SK-N-SH (cell line): Measurements from ENCODE around the gene TANC1. TPM values are rescaled to one million over a fixed set of nuclear protein-coding genes. Genes with fewer than 3 reads are reported as not detected.

ENCODE experiments used
- CTCF ChIA-PET: fragments of 300-600, 350-600 bp; formaldehyde crosslinking; extraction: SDS; loops from one replicate; lab custom pipeline; 2021; lab: Yijun Ruan, JAX
- POLR2A ChIA-PET: fragments of 350-600 bp; sonication (Branson Sonifier 250); formaldehyde crosslinking; extraction: SDS; loops from one replicate; lab custom pipeline; 2020; ENCODE audit warnings: antibody characterized with exemption, inconsistent platforms; lab: Yijun Ruan, JAX
- DNase-seq: peaks from one replicate; pipeline ENCODE4 v3.0.0; 2012
- H2AFZ ChIP-seq: fragments of 200-600 bp; sonication (generic); 2 replicates; pipeline ENCODE4 v1.8.1; 2016; ENCODE audit warnings: antibody characterized with exemption, mild to moderate bottlenecking, low read depth
- H3F3A ChIP-seq: fragments of 200-600 bp; sonication (generic); replicated peaks from 2 replicates; pipeline ENCODE3; 2016; ENCODE audit warnings: antibody characterized with exemption, mild to moderate bottlenecking; ENCODE audit not compliant: insufficient read depth
- H3K27ac ChIP-seq, 2 experiments: fragments of 200-500 bp in 1 of 2; fragments of 200-600 bp in 1 of 2; sonication (Bioruptor generic) in 1 of 2; sonication (generic), shearing (Covaris generic) in 1 of 2; 2 replicates each; pipeline versions ENCODE4 v1.5.1 to v1.6.1; 2014 to 2016; ENCODE audit warnings: low read depth in 2 of 2, inconsistent platforms in 1 of 2, low read length in 1 of 2, mild to moderate bottlenecking in 1 of 2, mixed read lengths in 1 of 2
- H3K27me3 ChIP-seq: fragments of 200-600 bp; sonication (generic), shearing (Covaris generic); 2 replicates; pipeline ENCODE4 v1.6.1; 2016; ENCODE audit warnings: mixed run types; ENCODE audit not compliant: insufficient read depth
- H3K36me3 ChIP-seq, 2 experiments: fragments of 200-500 bp in 1 of 2; fragments of 200-600 bp in 1 of 2; sonication (Bioruptor generic) in 1 of 2; sonication (generic) in 1 of 2; replicated peaks in 1 of 2; 2 replicates each; pipeline versions ENCODE3 to v1.5.1; 2014 to 2016; ENCODE audit warnings: low read length in 1 of 2, mild to moderate bottlenecking in 1 of 2; ENCODE audit not compliant: insufficient read depth in 2 of 2, control insufficient read depth in 1 of 2
- H3K4me1 ChIP-seq, 2 experiments: fragments of 200-500 bp in 1 of 2; fragments of 200-600 bp in 1 of 2; sonication (Bioruptor generic) in 1 of 2; sonication (generic), shearing (Covaris generic) in 1 of 2; 2 replicates each; pipeline versions ENCODE4 v1.5.1 to v1.6.1; 2014 to 2016; ENCODE audit warnings: low read depth in 1 of 2, low read length in 1 of 2, mixed run types in 1 of 2; ENCODE audit not compliant: insufficient read depth in 2 of 2, control insufficient read depth in 1 of 2
- H3K4me2 ChIP-seq: fragments of 200-600 bp; sonication (generic), shearing (Covaris generic); 2 replicates; pipeline ENCODE4 v1.6.1; 2017; ENCODE audit warnings: mixed run types
- H3K4me3 ChIP-seq, 2 experiments: fragments of 200-500 bp in 1 of 2; fragments of 200-600 bp in 1 of 2; sonication (Bioruptor generic) in 1 of 2; sonication (generic), shearing (Covaris generic) in 1 of 2; 2 replicates each; pipeline versions ENCODE4 v1.5.1 to v1.8.1; 2014 to 2016; ENCODE audit warnings: low read depth in 2 of 2, inconsistent platforms in 1 of 2, low read length in 1 of 2, mild to moderate bottlenecking in 1 of 2, mixed read lengths in 1 of 2, moderate library complexity in 1 of 2
- H3K79me2 ChIP-seq: fragments of 200-600 bp; sonication (generic); 2 replicates; pipeline ENCODE4 v1.8.1; 2017; ENCODE audit warnings: mild to moderate bottlenecking; ENCODE audit not compliant: insufficient read depth
- H3K9ac ChIP-seq: fragments of 200-600 bp; sonication (generic); 2 replicates; pipeline ENCODE4 v1.6.1; 2017; ENCODE audit warnings: mixed run types
- H3K9me2 ChIP-seq: fragments of 200-600 bp; sonication (generic); 2 replicates; pipeline ENCODE4 v1.6.1; 2017; ENCODE audit warnings: mixed run types
- H3K9me3 ChIP-seq: fragments of 200-600 bp; sonication (generic); 2 replicates; pipeline ENCODE4 v1.6.1; 2017; ENCODE audit warnings: mixed run types, mild to moderate bottlenecking, moderate library complexity
- H4K20me1 ChIP-seq: fragments of 200-600 bp; sonication (generic); 2 replicates; pipeline ENCODE4 v1.6.1; 2017; ENCODE audit warnings: mild to moderate bottlenecking, mixed run types; ENCODE audit not compliant: insufficient read depth
- CHD2 ChIP-seq: fragments of 150-350 bp; IDR thresholded peaks from 2 replicates; pipeline ENCODE4 v1.6.1; 2018; ENCODE audit warnings: low read length; ENCODE audit not compliant: partially characterized antibody
- EP300 ChIP-seq, 2 experiments: IDR thresholded peaks; 2 replicates each; pipeline versions ENCODE4 v1.4.0 to v1.6.1; 2012; ENCODE audit warnings: borderline replicate concordance in 1 of 2, low read depth in 1 of 2, low read length in 1 of 2
- FOSL2 ChIP-seq: IDR thresholded peaks from 2 replicates; pipeline ENCODE4 v1.4.0; 2012; ENCODE audit warnings: low read depth, mild to moderate bottlenecking, moderate library complexity, borderline replicate concordance
- FOXJ3 ChIP-seq: sonication (generic); formaldehyde crosslinking; IDR thresholded peaks from 2 replicates; pipeline ENCODE4 v1.5.1; 2020; ENCODE audit warnings: mild to moderate bottlenecking, missing genetic modification reagents
- FOXM1 ChIP-seq: IDR thresholded peaks from 2 replicates; pipeline ENCODE4 v1.4.0; 2012; ENCODE audit warnings: low read depth, mild to moderate bottlenecking
- IRF3 ChIP-seq: fragments of 150-350 bp; IDR thresholded peaks from 2 replicates; pipeline ENCODE4 v1.6.1; 2016; ENCODE audit warnings: mild to moderate bottlenecking, low read depth, low read length
- JUND ChIP-seq: IDR thresholded peaks from 2 replicates; pipeline ENCODE4 v1.4.0; 2012
- MAX ChIP-seq: IDR thresholded peaks from 2 replicates; pipeline ENCODE4 v1.4.0; 2012; ENCODE audit warnings: low read depth
- NRF1 ChIP-seq: IDR thresholded peaks from 2 replicates; pipeline ENCODE4 v1.6.1; 2012; ENCODE audit warnings: low read depth, mild to moderate bottlenecking, low read length
- POLR2AphosphoS5 ChIP-seq: IDR thresholded peaks from 2 replicates; pipeline ENCODE4 v1.6.1; 2012; ENCODE audit warnings: low read depth, low read length
- RAD21 ChIP-seq: IDR thresholded peaks from 2 replicates; pipeline ENCODE4 v1.6.1; 2012; ENCODE audit warnings: mild to moderate bottlenecking, low read length
- RCOR1 ChIP-seq: fragments of 150-350 bp; IDR thresholded peaks from 2 replicates; pipeline ENCODE4 v1.6.1; 2017; ENCODE audit warnings: antibody characterized with exemption, low read length
- RFX5 ChIP-seq: IDR thresholded peaks from 2 replicates; pipeline ENCODE4 v1.6.1; 2012; ENCODE audit warnings: mild to moderate bottlenecking, improper control_type of control experiment, low read length
- SMC3 ChIP-seq: IDR thresholded peaks from 2 replicates; pipeline ENCODE4 v1.6.1; 2012; ENCODE audit warnings: low read depth, low read length, improper control_type of control experiment
- TCF12 ChIP-seq: IDR thresholded peaks from 2 replicates; pipeline ENCODE4 v1.4.0; 2012
- WGBS: methylation state at CpG from one replicate; pipeline ENCODE4 v1.1.6; 2017; ENCODE audit warnings: low lambda C conversion rate; 5-methylcytosine and 5-hydroxymethylcytosine counted together
- polyA plus RNA-seq, 3 experiments: library from polyadenylated mRNA; depleted of rRNA; stranded (reverse); fragments of >200 nt; gene quantifications; 2 replicates each; pipeline ENCODE4 v1.2.3, GENCODE V29; 2012
- TF ChIP-seq, protein P1 (sequence below): fragments of 200-600 bp; sonication (generic); IDR thresholded peaks from 2 replicates; pipeline ENCODE4 v1.6.1; 2017; ENCODE audit warnings: antibody characterized with exemption, mild to moderate bottlenecking, moderate library complexity
- TF ChIP-seq, protein P2 (sequence below): fragments of 150-350 bp; IDR thresholded peaks from 2 replicates; pipeline ENCODE4 v1.6.1; 2017; ENCODE audit warnings: antibody characterized with exemption, low read length, low read depth, borderline replicate concordance

Gene TANC1
- polyA plus RNA-seq, 1 of the 3 experiments (the other 2 are of a cell fraction): 19.2 TPM

GRCh38 chr2:158932131-158932645, 36.3 kb upstream of the TANC1 start:
- Histone ChIP-seq H3K27me3 (no peaks in the 10 kb centered on the region), H4K20me1 (no peaks in the 10 kb centered on the region), H2AFZ (no peak overlapping the region), H3K9me2 (no peaks in the 10 kb centered on the region), H3F3A (peaks cover 22% of the 10 kb centered on the region), H3K4me2 (no peak overlapping the region), H3K9ac (no peak overlapping the region), H3K27ac (peak overlapping the region in 1 of 2 experiments; percentile 31; a peak in 1 of 4 replicates), H3K9me3 (no peaks in the 10 kb centered on the region), H3K4me1 (peaks cover 0 to 4% of the 10 kb centered on the region in 2 experiments; a peak in 1 of 4 replicates), H3K79me2 (no peaks in the 10 kb centered on the region), H3K36me3 (no peaks in the 10 kb centered on the region), H3K4me3 (no peak overlapping the region)
- ChIA-PET CTCF (no interaction called here), POLR2A (no interaction called here)
- 76% methylated on average over 4 of the region's 4 CpGs for whole genome bisulfite sequencing
- no peak for DNase-seq
- no peak for TF ChIP-seq RCOR1
- no peak for TF ChIP-seq FOSL2
- TF ChIP-seq NRF1: no peak
- TF ChIP-seq POLR2AphosphoS5: no peak
- no peak for TF ChIP-seq MAX
- TF ChIP-seq, protein P1, sequence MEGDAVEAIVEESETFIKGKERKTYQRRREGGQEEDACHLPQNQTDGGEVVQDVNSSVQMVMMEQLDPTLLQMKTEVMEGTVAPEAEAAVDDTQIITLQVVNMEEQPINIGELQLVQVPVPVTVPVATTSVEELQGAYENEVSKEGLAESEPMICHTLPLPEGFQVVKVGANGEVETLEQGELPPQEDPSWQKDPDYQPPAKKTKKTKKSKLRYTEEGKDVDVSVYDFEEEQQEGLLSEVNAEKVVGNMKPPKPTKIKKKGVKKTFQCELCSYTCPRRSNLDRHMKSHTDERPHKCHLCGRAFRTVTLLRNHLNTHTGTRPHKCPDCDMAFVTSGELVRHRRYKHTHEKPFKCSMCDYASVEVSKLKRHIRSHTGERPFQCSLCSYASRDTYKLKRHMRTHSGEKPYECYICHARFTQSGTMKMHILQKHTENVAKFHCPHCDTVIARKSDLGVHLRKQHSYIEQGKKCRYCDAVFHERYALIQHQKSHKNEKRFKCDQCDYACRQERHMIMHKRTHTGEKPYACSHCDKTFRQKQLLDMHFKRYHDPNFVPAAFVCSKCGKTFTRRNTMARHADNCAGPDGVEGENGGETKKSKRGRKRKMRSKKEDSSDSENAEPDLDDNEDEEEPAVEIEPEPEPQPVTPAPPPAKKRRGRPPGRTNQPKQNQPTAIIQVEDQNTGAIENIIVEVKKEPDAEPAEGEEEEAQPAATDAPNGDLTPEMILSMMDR: no peak
- no peak for TF ChIP-seq JUND
- no peak for TF ChIP-seq RAD21
- TF ChIP-seq FOXM1: no peak
- TF ChIP-seq FOXJ3 (CRISPR knock-in tag): no peak
- TF ChIP-seq CHD2: no peak
- TF ChIP-seq EP300 (IDR thresholded peaks at IDR 0.05; ENCODE audit: borderline replicate concordance in 1 of 2, low read depth in 1 of 2, low read length in 1 of 2): no peak
- TF ChIP-seq, protein P2, sequence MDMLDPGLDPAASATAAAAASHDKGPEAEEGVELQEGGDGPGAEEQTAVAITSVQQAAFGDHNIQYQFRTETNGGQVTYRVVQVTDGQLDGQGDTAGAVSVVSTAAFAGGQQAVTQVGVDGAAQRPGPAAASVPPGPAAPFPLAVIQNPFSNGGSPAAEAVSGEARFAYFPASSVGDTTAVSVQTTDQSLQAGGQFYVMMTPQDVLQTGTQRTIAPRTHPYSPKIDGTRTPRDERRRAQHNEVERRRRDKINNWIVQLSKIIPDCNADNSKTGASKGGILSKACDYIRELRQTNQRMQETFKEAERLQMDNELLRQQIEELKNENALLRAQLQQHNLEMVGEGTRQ: no peak

DNA sequence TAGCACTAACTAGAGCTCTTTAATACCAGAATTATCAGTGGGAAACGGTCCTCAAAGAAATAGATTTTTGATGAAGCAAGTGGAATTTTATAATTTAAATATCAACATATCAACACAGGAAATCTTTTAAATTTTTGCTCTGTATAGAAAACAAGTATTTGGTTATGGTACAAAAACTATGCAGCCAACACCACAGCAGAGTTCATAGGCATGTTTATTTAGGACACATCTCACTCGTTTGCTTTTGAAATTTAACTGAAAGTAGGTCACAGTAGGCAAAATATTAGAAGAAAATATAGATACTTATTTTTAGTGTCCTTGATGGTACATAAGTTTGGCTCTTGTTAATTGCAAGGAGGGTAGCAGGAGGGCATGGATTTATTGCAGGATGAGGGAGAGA, 34.3 kb upstream of the TANC1 start:
- Histone ChIP-seq H3K36me3 (no peaks in the 10 kb centered on the region), H3K27ac (no peak overlapping the region), H2AFZ (no peak overlapping the region), H3K4me3 (no peak overlapping the region), H3K9ac (no peak overlapping the region), H3K27me3 (no peaks in the 10 kb centered on the region), H3F3A (peaks cover 27% of the 10 kb centered on the region), H3K4me1 (peaks cover 0 to 4% of the 10 kb centered on the region in 2 experiments; a peak in 1 of 4 replicates), H4K20me1 (no peaks in the 10 kb centered on the region), H3K79me2 (no peaks in the 10 kb centered on the region), H3K9me2 (no peaks in the 10 kb centered on the region), H3K4me2 (no peak overlapping the region), H3K9me3 (no peaks in the 10 kb centered on the region)
- WGBS: 71% methylated on average over 2 of the region's 2 CpGs
- TF ChIP-seq IRF3 (no peak), EP300 (IDR thresholded peaks at IDR 0.05; ENCODE audit: borderline replicate concordance in 1 of 2, low read depth in 1 of 2, low read length in 1 of 2) (no peak), SMC3 (no peak), RFX5 (no peak), TCF12 (no peak), POLR2AphosphoS5 (no peak)
- ChIA-PET CTCF (interaction anchor here (1.6 kb wide), 2 partner anchors 18 to 185 kb away, joined by 4 to 5 read pairs; no protein-coding TSS in a partner anchor), POLR2A (no interaction called here)
- DNase-seq: no peak
